ENCODE data around the gene HDGFL3. TPM values are rescaled to one million over a fixed set of nuclear protein-coding genes. Genes with fewer than 3 reads are reported as not detected.
A peak's percentile ranks its signal among the peaks of the same experiment; 100 is the strongest.

The HDGFL3 gene
- total and polyA plus RNA-seq, 9 of the 15 experiments (the other 6 are each of a cell fraction or from before 2014, with no cell fraction given), result 6.7 to 42.0 (median 31.4) TPM

GRCh38 chr15:83248151-83249029 is 40.8 kb upstream of the HDGFL3 start (continued):
- TF ChIP-seq CREB1 (IDR thresholded peaks at IDR 0.05), result no peak
- no peak for TF ChIP-seq CREB1 (CRISPR knock-in tag; IDR thresholded peaks at IDR 0.05)
- TF ChIP-seq ZNF707 (CRISPR knock-in tag; conservative IDR thresholded peaks at IDR 0.05), result no peak
- TF ChIP-seq REST (IDR thresholded peaks at IDR 0.05; ENCODE audit: borderline replicate concordance), result peak; percentile 85
- no peak for TF ChIP-seq REST (CRISPR knock-in tag; IDR thresholded peaks at IDR 0.05; ENCODE audit: low read depth)
- TF ChIP-seq SNRNP70 (optimal IDR thresholded peaks at IDR 0.05; ENCODE audit: low read depth, low read length), result no peak
- peak; percentile 84 to 94 for TF ChIP-seq RAD21 (CRISPR knock-in tag; conservative IDR thresholded peaks at IDR 0.05 in 1 of 2, IDR thresholded peaks at IDR 0.05 in 1 of 2)
- no peak for TF ChIP-seq MAZ (CRISPR knock-in tag; conservative IDR thresholded peaks at IDR 0.05 in 1 of 2, IDR thresholded peaks at IDR 0.05 in 1 of 2)
- 0 out of 4 replicates have a peak, but pooled peaks of 1 of the 2 experiments have one; percentile 13 for TF ChIP-seq TBL1XR1 (IDR thresholded peaks at IDR 0.05; ENCODE audit: low read length in 2 of 2)
- peak; percentile 78 for TF ChIP-seq SMC3 (conservative IDR thresholded peaks at IDR 0.05; ENCODE audit: insufficient read depth, low read depth, low read length)
- no peak for TF ChIP-seq HDAC2 (IDR thresholded peaks at IDR 0.05)
- TF ChIP-seq SREBF1 (IDR thresholded peaks at IDR 0.05; ENCODE audit: borderline replicate concordance, low read depth, low read length), result no peak
- TF ChIP-seq FOXJ3 (CRISPR knock-in tag; IDR thresholded peaks at IDR 0.05), result no peak
- peak; percentile 84 for TF ChIP-seq DEAF1 (CRISPR knock-in tag; IDR thresholded peaks at IDR 0.05)
- no peak for TF ChIP-seq POLR2A (conservative IDR thresholded peaks at IDR 0.05)
- TF ChIP-seq NR3C1 (CRISPR knock-in tag; IDR thresholded peaks at IDR 0.05), result no peak
- TF ChIP-seq MTA3 (IDR thresholded peaks at IDR 0.05; ENCODE audit: borderline replicate concordance), result no peak
- TF ChIP-seq MAFF (IDR thresholded peaks at IDR 0.05; ENCODE audit: low read length), result no peak
- 0 out of 2 replicates have a peak, but pooled peaks have one; percentile 9 for TF ChIP-seq CEBPB (tag; IDR thresholded peaks at IDR 0.05)
